Melanocyte of skin (primary cell): ENCODE results near the gene CELF3. TPM values are rescaled to one million over a fixed set of nuclear protein-coding genes. Genes with fewer than 3 reads are reported as not detected.

Source experiments
- small RNA-seq, 2 donors: library from RNA; depleted of rRNA; stranded (forward); fragments of <200 nt; gene quantifications; one replicate each; pipeline ENCODE3, GENCODE V24; 2012
- total RNA-seq, 2 donors: library from RNA; depleted of rRNA; stranded (reverse); fragments of >200 nt; gene quantifications; 2 replicates each; pipeline ENCODE4 v1.2.3, GENCODE V29; 2012

CELF3 gene
- not detected for total RNA-seq

DNA sequence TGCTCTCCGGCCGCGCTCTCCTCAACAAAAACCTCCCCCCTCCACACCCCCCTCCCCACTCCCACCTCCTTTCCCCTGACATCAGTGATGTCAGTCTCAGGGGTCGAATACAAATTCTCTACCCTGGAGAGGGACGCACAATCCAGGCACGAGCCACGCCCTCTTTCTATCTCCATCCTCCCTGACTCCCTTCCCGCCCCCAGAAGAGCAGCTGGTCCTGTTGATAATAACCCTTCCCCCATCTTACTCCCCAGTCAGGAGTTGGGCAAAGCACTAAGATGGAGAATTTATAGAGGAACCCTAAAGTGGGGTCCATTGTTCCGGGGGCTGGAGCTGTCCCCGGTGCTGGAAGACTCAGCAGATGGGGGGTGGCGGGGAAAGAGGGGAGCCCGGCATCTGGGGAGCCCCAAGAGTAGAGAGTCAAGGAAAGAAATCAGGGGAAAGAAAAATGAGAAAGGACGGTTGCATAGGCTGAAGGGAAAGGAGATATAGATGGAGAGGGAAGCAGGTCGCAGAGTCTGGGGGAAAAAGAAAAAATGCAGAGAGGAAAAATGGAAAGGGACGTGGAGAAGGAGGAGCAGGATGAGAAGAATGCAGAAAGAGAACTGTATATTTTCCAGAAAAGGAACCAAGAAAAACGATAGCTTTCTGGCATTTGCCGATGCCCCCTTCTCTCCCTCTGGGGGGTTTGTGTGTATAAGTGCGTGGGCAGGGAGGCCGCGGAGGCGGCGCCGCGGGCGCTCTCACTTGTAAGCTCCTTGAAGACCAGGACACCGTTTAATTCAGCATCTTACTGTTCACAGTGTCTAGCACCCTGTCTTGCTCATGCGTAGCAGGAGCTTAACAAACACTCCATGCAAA lies at the start of gene CELF3:
CELF3 (minus strand) TSS at position 33 of the 861 bp plus-strand sequence. CDS start 783 bp downstream, outside the sequence.

DNA sequence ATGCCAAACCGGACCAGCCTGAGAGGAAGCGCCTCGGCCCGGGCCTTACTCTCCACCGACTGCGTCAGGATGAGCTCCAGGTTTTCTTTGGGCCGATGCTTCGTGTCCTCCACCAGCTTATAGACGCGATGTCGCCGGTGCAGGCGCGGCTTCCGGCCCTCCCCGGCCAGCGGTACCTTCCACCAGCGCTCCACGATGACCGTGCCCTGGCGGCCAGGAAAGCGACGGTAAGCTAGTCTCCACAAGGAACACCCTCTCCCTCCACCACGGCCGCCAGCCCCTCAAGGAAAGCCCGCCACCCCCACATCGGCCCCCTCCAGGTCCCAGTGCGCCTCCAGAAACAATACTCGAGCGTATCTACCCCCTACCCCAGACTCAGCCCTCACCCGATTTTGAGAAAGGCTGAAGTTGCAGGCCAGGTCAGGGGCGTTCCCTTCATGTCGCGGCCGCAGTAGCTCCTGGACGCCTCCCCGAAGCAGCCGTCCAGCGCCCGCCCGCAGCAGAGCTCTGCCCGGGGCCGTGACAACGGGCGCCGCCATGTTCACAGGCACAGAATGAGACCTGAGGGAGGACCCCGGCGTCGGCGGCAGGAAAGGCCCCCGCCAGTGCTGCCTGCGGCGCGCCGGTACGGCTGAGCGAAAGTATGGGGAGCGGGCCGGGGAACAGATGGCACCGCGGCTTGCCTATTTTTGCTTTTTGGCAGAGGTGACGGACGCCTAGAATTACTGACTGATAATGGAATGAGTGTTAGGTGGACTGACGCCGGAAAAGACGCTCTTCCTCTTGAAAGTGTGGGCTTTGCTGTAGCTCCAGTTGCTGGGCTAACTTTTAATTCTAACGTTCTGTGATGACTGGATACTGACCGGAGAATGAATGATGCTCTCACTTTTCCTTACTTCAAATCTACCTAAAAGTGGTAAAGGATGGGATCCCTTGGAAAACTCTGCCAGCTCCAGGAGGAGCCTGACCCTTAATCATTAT lies 46.6 kb upstream of the CELF3 start, which contains the start of gene MRPL9:
MRPL9 (minus strand) TSS at position 556 of the 981 bp plus-strand sequence; CDS start at position 539, 17 bp downstream.

DNA sequence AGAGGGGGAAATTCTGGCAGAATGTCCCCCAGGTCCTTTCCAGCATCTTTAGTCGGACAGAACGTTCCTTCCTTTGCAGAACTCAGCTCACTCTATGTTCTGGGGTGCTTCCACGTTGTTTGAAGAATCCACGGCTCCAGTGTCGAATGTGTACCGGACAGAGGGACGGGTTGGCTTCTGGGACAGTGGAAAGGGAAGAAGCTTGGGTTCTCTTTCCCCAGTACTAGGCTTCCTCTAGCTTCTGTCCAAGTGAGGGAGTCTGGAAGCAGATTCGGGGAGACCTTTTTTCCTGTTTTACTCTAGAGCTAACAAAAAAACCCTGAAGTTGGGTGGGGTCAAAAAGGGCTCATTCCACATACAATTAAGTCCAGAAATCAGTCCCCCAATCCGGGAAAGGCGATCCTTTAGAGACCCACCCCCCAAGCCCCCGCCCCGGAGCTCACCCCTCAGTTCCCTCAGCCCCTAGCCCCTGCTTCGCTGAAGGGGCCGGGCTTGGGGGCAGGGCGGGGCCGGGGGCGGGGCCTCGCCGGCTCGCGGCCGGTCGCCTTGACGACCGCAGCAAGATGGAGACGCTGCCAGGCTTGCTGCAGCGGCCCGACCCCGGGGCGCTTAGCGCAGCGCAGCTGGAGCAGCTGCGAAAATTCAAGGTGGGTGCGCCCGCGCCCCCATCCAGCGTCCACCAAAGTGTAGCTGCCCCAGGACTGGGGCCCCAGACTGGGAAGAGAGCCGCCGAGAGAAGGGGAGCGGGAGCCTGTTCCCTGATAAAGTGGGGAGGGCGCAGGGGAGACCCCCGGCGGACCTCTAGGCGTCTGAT lies 4.6 kb upstream of the CELF3 start, which contains the start of gene RIIAD1:
RIIAD1 (plus strand) TSS at position 549 of the 814 bp plus-strand sequence; CDS start at position 564, 15 bp downstream.

Small RNAs within 50 kb of the gene (small RNA-seq; reads per million reads assigned to genes)
- 0 reads per million in 2 donors for gene RNU6-662P

Other genes with a start within 250 kb of the CELF3 start
- gene CGN, start 205.4 kb downstream of the CELF3 start, total RNA-seq, result under 1 TPM; 0.67 to 0.69 TPM
- 10 to 100 TPM; 16.7 to 24.1 TPM for gene TUFT1, start 176.5 kb downstream of the CELF3 start, total RNA-seq
- gene SNX27, start 104.8 kb downstream of the CELF3 start, total RNA-seq, result 10 to 100 TPM; 44.0 to 58.6 TPM
- gene RIIAD1, start 4.7 kb upstream of the CELF3 start, total RNA-seq, result not detected
- gene MRPL9, start 46.7 kb upstream of the CELF3 start, total RNA-seq, result 100 to 1,000 TPM in 1 of 2 donors, 10 to 100 TPM in 1; 58.2 to 119 TPM
- 1 to 10 TPM; 1.7 to 2.7 TPM for gene TDRKH, start 73.7 kb upstream of the CELF3 start, total RNA-seq
- not detected for gene LINGO4, start 88.6 kb upstream of the CELF3 start, total RNA-seq
- gene RORC, start 115.0 kb upstream of the CELF3 start, total RNA-seq, result not detected
- gene C2CD4D, start 123.0 kb upstream of the CELF3 start, total RNA-seq, result under 1 TPM; 0.33 to 0.69 TPM
- gene THEM5, start 136.9 kb upstream of the CELF3 start, total RNA-seq, result not detected
- gene THEM4, start 192.7 kb upstream of the CELF3 start, total RNA-seq, result 10 to 100 TPM; 12.0 to 20.3 TPM